GM12878 (cell line): Measurements from ENCODE around the gene GOLGA5. TPM values are rescaled to one million over a fixed set of nuclear protein-coding genes. Genes with fewer than 3 reads are reported as not detected.
A peak's percentile ranks its signal among the peaks of the same experiment; 100 is the strongest.

Source experiments
- ATAC-seq: fragments of 200-7000 bp; cut with Tn5 transposase; 3 replicates; pipeline ENCODE4 v1.9.1; 2020; ENCODE audit warnings: mild to moderate bottlenecking, moderate library complexity
- BruUV-seq: library from RNA; stranded (reverse); fragments of 400-500 nt; replicated peaks from 2 replicates; lab custom pipeline; 2021; lab: Mats Ljungman, UMichigan
- CTCF ChIA-PET: fragments of 300-600 bp; sonication (Branson Sonifier 250); formaldehyde crosslinking; extraction: SDS; loops from one replicate; lab custom pipeline; 2021; ENCODE audit warnings: inconsistent platforms; lab: Yijun Ruan, JAX
- POLR2A ChIA-PET: fragments of 350-600 bp; formaldehyde crosslinking; extraction: SDS; loops from one replicate; lab custom pipeline; 2021; ENCODE audit warnings: inconsistent platforms; lab: Charles Lee
- RAD21 ChIA-PET: fragments of 300-600 bp; sonication (Branson Sonifier 250); formaldehyde crosslinking; loops from one replicate; lab custom pipeline; 2023; ENCODE audit warnings: antibody characterized with exemption; ENCODE audit not compliant: unreplicated experiment; lab: Charles Lee
- SMC1A ChIA-PET: fragments of 300-600 bp; sonication (Branson Sonifier 250); formaldehyde crosslinking; loops from one replicate; lab custom pipeline; 2023; ENCODE audit not compliant: unreplicated experiment, uncharacterized antibody; lab: Charles Lee
- DNase-seq: peaks from one replicate; pipeline ENCODE4 v3.0.0-alpha.2; 2011; ENCODE audit warnings: low read depth, low spot score
- FAIRE-seq: peaks from 3 replicates; lab custom pipeline; 2011; peaks lifted over from hg19 to GRCh38; lab: Jason Lieb, UNC
- H2AFZ ChIP-seq: 2 replicates; pipeline ENCODE4 v1.6.0; 2011; ENCODE audit warnings: low read depth, low read length, control low read depth; ENCODE audit not compliant: control insufficient read depth
- H3K27ac ChIP-seq: 2 replicates; pipeline ENCODE4 v1.5.1; 2011; ENCODE audit warnings: control low read depth; ENCODE audit not compliant: control insufficient read depth, insufficient read depth
- H3K27me3 ChIP-seq, 2 experiments: replicated peaks in 1 of 2; 2 replicates each; pipeline versions ENCODE4 v1.6.0 to v1.6.1; 2011; ENCODE audit warnings: low read length in 1 of 2; ENCODE audit not compliant: control insufficient read depth in 2 of 2, insufficient read depth in 2 of 2
- H3K36me3 ChIP-seq, 2 experiments: 2 replicates each; pipeline ENCODE4 v1.5.1; 2011; ENCODE audit warnings: low read length in 1 of 2; ENCODE audit not compliant: control insufficient read depth in 2 of 2, insufficient read depth in 2 of 2
- H3K4me1 ChIP-seq: 2 replicates; pipeline ENCODE4 v1.6.1; 2011; ENCODE audit warnings: mild to moderate bottlenecking, low read length, moderate library complexity, mixed read lengths; ENCODE audit not compliant: control insufficient read depth, insufficient read depth
- H3K4me2 ChIP-seq: 2 replicates; pipeline ENCODE4 v1.6.0; 2011; ENCODE audit warnings: control low read depth; ENCODE audit not compliant: control insufficient read depth, insufficient read depth
- H3K4me3 ChIP-seq: fragments of 200-600 bp; sonication (generic); 2 replicates; pipeline ENCODE4 v1.5.1; 2016
- H3K79me2 ChIP-seq: 2 replicates; pipeline ENCODE4 v1.6.0; 2011; ENCODE audit warnings: low read length; ENCODE audit not compliant: control insufficient read depth, insufficient read depth
- H3K9ac ChIP-seq: 2 replicates; pipeline ENCODE4 v1.8.0; 2011; ENCODE audit warnings: low read length, control low read depth, mixed read lengths; ENCODE audit not compliant: control insufficient read depth, insufficient read depth
- H3K9me3 ChIP-seq: replicated peaks from 3 replicates; pipeline ENCODE4 v1.5.1; 2011; ENCODE audit warnings: mild to moderate bottlenecking, low read length; ENCODE audit not compliant: control insufficient read depth, insufficient read depth
- H4K20me1 ChIP-seq: 2 replicates; pipeline ENCODE4 v1.6.0; 2011; ENCODE audit not compliant: control insufficient read depth, insufficient read depth
- CBX3 ChIP-seq: fragments of 200-600 bp; sonication (generic); IDR thresholded peaks from 2 replicates; pipeline ENCODE4 v1.6.1; 2016; ENCODE audit warnings: low read depth, borderline replicate concordance
- ESRRA ChIP-seq: IDR thresholded peaks from 2 replicates; pipeline ENCODE4 v1.6.1; 2012; ENCODE audit warnings: mild to moderate bottlenecking, low read length, improper control_type of control experiment
- ETV6 ChIP-seq, 2 experiments: fragments of 450-650 bp in 1 of 2; IDR thresholded peaks in 1 of 2; conservative IDR thresholded peaks in 1 of 2; 2 replicates each; pipeline ENCODE4 v1.6.1; 2014; ENCODE audit warnings: antibody characterized with exemption in 1 of 2, borderline replicate concordance in 1 of 2, low read depth in 1 of 2, mild to moderate bottlenecking in 1 of 2, moderate library complexity in 1 of 2
- HDAC6 ChIP-seq: fragments of 200-600 bp; sonication (generic); IDR thresholded peaks from one replicate; pipeline ENCODE4 v1.8.0; 2017; ENCODE audit warnings: antibody characterized with exemption; ENCODE audit not compliant: unreplicated experiment
- NFIC ChIP-seq: IDR thresholded peaks from 2 replicates; pipeline ENCODE4 v1.6.1; 2012; ENCODE audit warnings: low read depth, mild to moderate bottlenecking, inconsistent platforms, low read length, moderate library complexity
- NR2C2 ChIP-seq: IDR thresholded peaks from 2 replicates; pipeline ENCODE4 v1.6.1; 2011; ENCODE audit warnings: borderline replicate concordance, low read depth; ENCODE audit not compliant: control insufficient read depth, insufficient read length
- NR2F1 ChIP-seq: fragments of 450-650 bp; conservative IDR thresholded peaks from 2 replicates; pipeline ENCODE4 v1.6.1; 2017; ENCODE audit warnings: mild to moderate bottlenecking
- PAX8 ChIP-seq: fragments of 450-650 bp; IDR thresholded peaks from 2 replicates; pipeline ENCODE4 v1.6.1; 2017; ENCODE audit warnings: mild to moderate bottlenecking, moderate library complexity
- RB1 ChIP-seq: fragments of 450-650 bp; formaldehyde crosslinking; IDR thresholded peaks from 2 replicates; pipeline ENCODE4 v1.6.1; 2017; ENCODE audit warnings: mild to moderate bottlenecking, borderline replicate concordance
- SIN3A ChIP-seq: IDR thresholded peaks from 2 replicates; pipeline ENCODE4 v1.6.1; 2012; ENCODE audit warnings: low read depth, low read length, improper control_type of control experiment
- SMAD1 ChIP-seq: fragments of 450-650 bp; IDR thresholded peaks from 2 replicates; pipeline ENCODE4 v1.6.1; 2018; ENCODE audit warnings: mild to moderate bottlenecking, low read depth; ENCODE audit not compliant: partially characterized antibody
- TCF3 ChIP-seq: IDR thresholded peaks from 2 replicates; pipeline ENCODE4 v1.6.1; 2012; ENCODE audit warnings: low read depth, mild to moderate bottlenecking, low read length, borderline replicate concordance; ENCODE audit not compliant: insufficient read depth
- YY1 ChIP-seq: IDR thresholded peaks from 2 replicates; pipeline ENCODE4 v1.6.1; 2011; ENCODE audit warnings: low read depth, mild to moderate bottlenecking, low read length
- ZNF274 ChIP-seq: IDR thresholded peaks from one replicate; pipeline ENCODE4 v1.8.0; 2011; ENCODE audit not compliant: insufficient read length, insufficient read depth
- ZNF384 ChIP-seq: IDR thresholded peaks from 2 replicates; pipeline ENCODE4 v1.6.1; 2012; ENCODE audit warnings: low read depth, mild to moderate bottlenecking, low read length, improper control_type of control experiment, borderline replicate concordance
- WGBS: methylation state at CpG from one replicate; pipeline ENCODE4 v1.1.6; 2016; ENCODE audit warnings: low lambda C conversion rate; ENCODE audit not compliant: insufficient replicate concordance, insufficient coverage; ENCODE audit errors: missing lambda C conversion rate; 5-methylcytosine and 5-hydroxymethylcytosine counted together
- in situ Hi-C: fragments of 300-500 bp; cut with MboI; formaldehyde crosslinking; loops from 9 replicates; pipeline ENCODE4 v1.14.3; 2018; ENCODE audit warnings: mixed read lengths
- intact Hi-C: fragments of 100-400 bp; cut with micrococcal nuclease; formaldehyde crosslinking; loops from one replicate; pipeline ENCODE4 v1.14.2; 2022; ENCODE audit not compliant: unreplicated experiment
- polyA plus RNA-seq, 11 experiments: library from polyadenylated mRNA; depleted of rRNA in 4 of 11; unstranded in 6 of 11; stranded (reverse) in 5 of 11; fragments of >200 nt; fragmentation: Nextera tagmentation in 4 of 11; fragmentation: Illumina TruSeq in 1 of 11; extraction: Ambion mirVana in 4 of 11; extraction: Trizol in 1 of 11; gene quantifications; 1 replicate in 1 of 11; 2 replicates in 10 of 11; pipeline versions ENCODE4 v1.2.1 to v1.2.3, GENCODE V29; 2011 to 2016; ENCODE audit warnings: inconsistent platforms in 2 of 11, missing spikeins in 2 of 11, low read depth in 1 of 11
- total RNA-seq, 4 experiments: library from RNA; depleted of rRNA in 3 of 4; stranded (reverse); fragments of >200 nt in 3 of 4; fragmentation: Illumina TruSeq in 1 of 4; extraction: Trizol in 1 of 4; gene quantifications; 2 replicates each; pipeline versions ENCODE4 v1.2.1 to v1.2.3, GENCODE V29; 2013 to 2021
- TF ChIP-seq, protein P1 (sequence below): fragments of 450-650 bp; IDR thresholded peaks from 2 replicates; pipeline ENCODE4 v1.6.1; 2014; ENCODE audit warnings: mild to moderate bottlenecking

GOLGA5 gene
- total and polyA plus RNA-seq, 10 of the 15 experiments (the other 5 are each of a cell fraction or from before 2014, with no cell fraction given) = 10.9 to 30.1 (median 19.7) TPM

DNA sequence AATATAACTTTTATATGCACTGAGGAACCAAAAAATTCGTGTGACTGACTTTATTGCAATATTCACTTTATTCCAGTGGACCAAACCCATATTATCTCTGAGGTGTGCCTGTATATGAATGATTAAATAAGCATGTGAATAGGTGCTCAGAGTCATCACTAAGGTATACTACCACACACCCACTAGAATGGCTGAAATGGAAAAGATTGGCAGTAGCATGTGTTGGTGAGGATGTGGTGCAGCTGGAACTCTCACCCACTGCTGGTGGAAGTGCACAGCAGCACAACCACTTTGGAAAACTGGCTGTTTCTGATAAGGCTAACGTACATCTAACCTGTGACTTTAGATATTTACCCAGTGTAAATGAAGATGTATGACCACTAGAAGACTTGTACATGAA lies 36.8 kb downstream of the GOLGA5 start:
- TF ChIP-seq ZNF274 (no peak), NR2C2 (no peak), SMAD1 (no peak), ETV6 (conservative IDR thresholded peaks at IDR 0.05 in 1 of 2, IDR thresholded peaks at IDR 0.05 in 1 of 2; ENCODE audit: borderline replicate concordance in 1 of 2, low read depth in 1 of 2) (no peak), SIN3A (no peak), YY1 (no peak), NR2F1 (no peak), RB1 (no peak), ESRRA (no peak), TCF3 (no peak), HDAC6 (no peak), CBX3 (no peak), NFIC (no peak), ZNF384 (no peak), PAX8 (no peak)
- TF ChIP-seq, protein P1, sequence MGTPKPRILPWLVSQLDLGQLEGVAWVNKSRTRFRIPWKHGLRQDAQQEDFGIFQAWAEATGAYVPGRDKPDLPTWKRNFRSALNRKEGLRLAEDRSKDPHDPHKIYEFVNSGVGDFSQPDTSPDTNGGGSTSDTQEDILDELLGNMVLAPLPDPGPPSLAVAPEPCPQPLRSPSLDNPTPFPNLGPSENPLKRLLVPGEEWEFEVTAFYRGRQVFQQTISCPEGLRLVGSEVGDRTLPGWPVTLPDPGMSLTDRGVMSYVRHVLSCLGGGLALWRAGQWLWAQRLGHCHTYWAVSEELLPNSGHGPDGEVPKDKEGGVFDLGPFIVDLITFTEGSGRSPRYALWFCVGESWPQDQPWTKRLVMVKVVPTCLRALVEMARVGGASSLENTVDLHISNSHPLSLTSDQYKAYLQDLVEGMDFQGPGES = no peak
- Histone ChIP-seq H3K9me3 (no peaks in the 10 kb centered on the region), H3K79me2 (no peaks in the 10 kb centered on the region), H3K4me2 (no peak overlapping the region), H3K27ac (no peak overlapping the region), H3K27me3 (no peaks in the 10 kb centered on the region), H2AFZ (no peak overlapping the region), H3K4me3 (no peak overlapping the region), H3K9ac (no peak overlapping the region), H3K4me1 (no peaks in the 10 kb centered on the region), H4K20me1 (no peaks in the 10 kb centered on the region), H3K36me3 (peaks cover 7 to 29% of the 10 kb centered on the region in 2 experiments)
- WGBS = 50% methylated on average over 2 of the region's 2 CpGs
- BruUV-seq = no TSS peak
- ChIA-PET SMC1A (no interaction called here), RAD21 (no interaction called here), CTCF (no interaction called here), POLR2A (no interaction called here)
- in situ Hi-C loops = no loop called here
- ATAC-seq (no peak), FAIRE-seq (peak; percentile 27), DNase-seq (no peak)
- intact Hi-C loops = no loop called here
